Measurements from ENCODE around the gene DLG2. TPM values are rescaled to one million over a fixed set of nuclear protein-coding genes. Genes with fewer than 3 reads are reported as not detected.

Gene DLG2
- total RNA-seq, 4 donors from 2014 or later = 37.9 to 71.5 (median 44.9) TPM

DNA sequence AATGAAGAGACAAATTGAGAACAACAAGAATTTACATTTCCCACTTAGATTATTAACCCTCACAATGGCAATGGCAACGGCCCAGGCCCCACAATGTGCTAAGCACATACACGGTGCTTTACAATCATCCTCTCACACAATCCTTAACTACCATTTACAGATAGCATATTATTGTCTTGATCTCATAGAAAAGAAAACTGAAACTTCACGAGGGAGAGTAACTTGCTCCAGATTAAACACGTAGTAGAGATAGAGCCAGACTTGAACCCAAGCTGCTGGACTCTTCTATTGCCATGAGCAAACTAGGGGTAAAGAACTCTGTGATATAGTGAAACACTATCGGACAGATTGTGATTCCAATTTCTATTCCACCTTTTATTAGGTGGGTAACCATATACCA is 665.1 kb downstream of the DLG2 start:
- no peak for DNase-seq (ENCODE audit: low spot score in 2 of 2)
- WGBS = 88% methylated on average over 5 of the region's 5 CpGs
- TF ChIP-seq EP300 (IDR thresholded peaks at IDR 0.05) = no peak
- TF ChIP-seq POLR2AphosphoS5 (IDR thresholded peaks at IDR 0.05) = no peak
- TF ChIP-seq POLR2A (IDR thresholded peaks at IDR 0.05) = no peak
- TF ChIP-seq, protein P1, sequence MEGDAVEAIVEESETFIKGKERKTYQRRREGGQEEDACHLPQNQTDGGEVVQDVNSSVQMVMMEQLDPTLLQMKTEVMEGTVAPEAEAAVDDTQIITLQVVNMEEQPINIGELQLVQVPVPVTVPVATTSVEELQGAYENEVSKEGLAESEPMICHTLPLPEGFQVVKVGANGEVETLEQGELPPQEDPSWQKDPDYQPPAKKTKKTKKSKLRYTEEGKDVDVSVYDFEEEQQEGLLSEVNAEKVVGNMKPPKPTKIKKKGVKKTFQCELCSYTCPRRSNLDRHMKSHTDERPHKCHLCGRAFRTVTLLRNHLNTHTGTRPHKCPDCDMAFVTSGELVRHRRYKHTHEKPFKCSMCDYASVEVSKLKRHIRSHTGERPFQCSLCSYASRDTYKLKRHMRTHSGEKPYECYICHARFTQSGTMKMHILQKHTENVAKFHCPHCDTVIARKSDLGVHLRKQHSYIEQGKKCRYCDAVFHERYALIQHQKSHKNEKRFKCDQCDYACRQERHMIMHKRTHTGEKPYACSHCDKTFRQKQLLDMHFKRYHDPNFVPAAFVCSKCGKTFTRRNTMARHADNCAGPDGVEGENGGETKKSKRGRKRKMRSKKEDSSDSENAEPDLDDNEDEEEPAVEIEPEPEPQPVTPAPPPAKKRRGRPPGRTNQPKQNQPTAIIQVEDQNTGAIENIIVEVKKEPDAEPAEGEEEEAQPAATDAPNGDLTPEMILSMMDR (IDR thresholded peaks at IDR 0.05) = no peak
- Histone ChIP-seq H3K27ac (no peak overlapping the region), H3K27me3 (no peaks in the 10 kb centered on the region), H3K4me3 (no peak overlapping the region), H3K9me3 (no peaks in the 10 kb centered on the region), H3K36me3 (no peaks in the 10 kb centered on the region), H3K4me1 (no peaks in the 10 kb centered on the region)

DNA sequence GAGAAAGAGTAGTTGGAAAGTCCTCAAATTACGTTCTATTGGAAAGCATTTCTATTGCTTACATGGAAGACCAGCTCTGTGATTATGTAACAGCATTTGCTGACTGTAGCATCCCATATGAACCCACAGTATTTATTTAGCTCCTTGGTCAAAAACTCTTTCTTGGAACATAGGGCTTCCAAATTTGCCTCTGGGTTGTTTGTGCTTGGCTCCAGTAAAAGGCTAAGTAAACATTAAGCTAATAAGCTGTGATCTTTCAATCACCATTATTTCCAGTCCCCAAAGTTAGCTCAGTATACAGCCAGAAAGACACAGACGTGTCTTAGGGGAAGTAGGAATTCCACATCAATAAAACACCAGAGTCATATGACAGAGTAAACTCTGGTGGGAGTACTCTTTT is 668.8 kb downstream of the DLG2 start:
- no peaks in the 10 kb centered on the region for H3K36me3 ChIP-seq
- H3K4me1 ChIP-seq = no peaks in the 10 kb centered on the region
- H3K27me3 ChIP-seq = no peaks in the 10 kb centered on the region
- WGBS = 42% methylated on average over 2 of the region's 2 CpGs
- no peaks in the 10 kb centered on the region for H3K9me3 ChIP-seq
- TF ChIP-seq, protein P1 (IDR thresholded peaks at IDR 0.05) = no peak
- TF ChIP-seq POLR2A (IDR thresholded peaks at IDR 0.05) (no peak), POLR2AphosphoS5 (IDR thresholded peaks at IDR 0.05) (no peak), EP300 (IDR thresholded peaks at IDR 0.05) (no peak)
- no peak overlapping the region for H3K4me3 ChIP-seq
- no peak overlapping the region for H3K27ac ChIP-seq
- DNase-seq (ENCODE audit: low spot score in 2 of 2) = no peak

DNA sequence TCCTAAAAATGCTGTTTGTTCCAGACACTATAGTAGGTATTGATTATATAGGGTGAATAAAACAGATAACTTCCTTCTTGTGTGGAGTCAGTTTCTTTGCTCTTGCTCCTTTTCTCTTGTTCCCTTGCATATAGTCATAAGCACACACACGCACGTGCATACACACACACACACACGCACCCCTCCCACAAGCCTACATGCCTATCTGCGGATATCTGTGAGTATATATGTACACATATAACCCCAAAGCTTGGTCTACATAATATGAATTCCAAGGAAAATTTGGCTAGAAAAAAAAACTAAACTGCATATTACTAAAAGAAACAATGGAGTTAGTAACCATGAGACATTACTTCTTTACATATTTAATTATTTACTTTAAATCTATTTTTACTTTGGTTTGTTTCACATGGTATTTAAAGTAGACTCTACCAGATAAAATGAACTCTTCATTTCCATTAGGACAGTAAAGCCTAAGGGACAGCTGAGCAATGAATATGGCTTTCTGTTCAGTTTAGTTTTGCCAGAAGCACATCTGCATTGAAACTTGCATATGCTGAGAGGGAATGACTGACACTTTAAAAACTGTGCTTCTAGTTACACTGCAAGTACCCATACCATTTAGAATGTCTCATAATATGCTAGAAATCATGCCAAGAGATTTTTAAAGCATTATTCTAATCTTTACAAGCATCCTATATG is 676.4 kb downstream of the DLG2 start:
- no peaks in the 10 kb centered on the region for H3K36me3 ChIP-seq
- H3K4me1 ChIP-seq = no peaks in the 10 kb centered on the region
- no peak overlapping the region for H3K4me3 ChIP-seq
- H3K9me3 ChIP-seq = peaks cover 4% of the 10 kb centered on the region
- 80% methylated on average over 4 of the region's 4 CpGs for WGBS
- no peak for DNase-seq (ENCODE audit: low spot score in 2 of 2)
- H3K27me3 ChIP-seq = no peaks in the 10 kb centered on the region
- TF ChIP-seq, protein P1 (IDR thresholded peaks at IDR 0.05) = no peak
- TF ChIP-seq EP300 (IDR thresholded peaks at IDR 0.05) (no peak), POLR2A (IDR thresholded peaks at IDR 0.05) (no peak), POLR2AphosphoS5 (IDR thresholded peaks at IDR 0.05) (no peak)
- no peak overlapping the region for H3K27ac ChIP-seq

DNA sequence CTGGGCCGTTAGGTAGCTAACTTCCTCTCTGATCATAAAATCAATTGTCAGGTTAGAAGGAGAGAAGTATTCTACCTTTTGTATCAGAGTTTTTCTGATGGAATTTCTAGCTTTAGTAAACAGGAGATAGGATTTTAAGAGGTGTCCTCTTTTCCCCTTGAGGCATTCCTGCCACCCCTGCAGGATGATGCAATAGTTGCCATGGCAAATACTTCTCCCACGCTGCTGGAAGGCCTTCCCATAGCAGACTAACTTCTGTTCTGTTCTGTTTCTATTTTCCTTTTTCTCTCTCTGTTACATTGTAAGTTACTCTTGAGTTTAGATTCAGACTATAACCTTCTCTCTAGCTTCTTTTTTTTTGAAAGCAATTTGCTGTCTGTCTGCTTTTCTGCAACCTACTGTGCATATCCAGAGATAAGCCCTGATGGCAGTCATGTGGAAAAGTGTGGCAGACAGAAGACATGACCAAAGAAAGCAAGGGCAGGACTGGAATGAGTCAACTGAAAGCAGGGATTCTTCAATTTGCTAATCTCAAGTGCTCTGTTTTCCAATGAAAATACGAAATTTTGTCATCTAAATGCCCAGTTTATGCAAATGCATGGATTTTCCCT is 679.1 kb downstream of the DLG2 start:
- no peaks in the 10 kb centered on the region for H3K36me3 ChIP-seq
- TF ChIP-seq POLR2A (IDR thresholded peaks at IDR 0.05) (no peak), EP300 (IDR thresholded peaks at IDR 0.05) (no peak), POLR2AphosphoS5 (IDR thresholded peaks at IDR 0.05) (no peak)
- TF ChIP-seq, protein P1 (IDR thresholded peaks at IDR 0.05) = no peak
- 56% methylated on average over 3 of the region's 3 CpGs for WGBS
- H3K27ac ChIP-seq = no peak overlapping the region
- H3K4me1 ChIP-seq = no peaks in the 10 kb centered on the region
- no peaks in the 10 kb centered on the region for H3K27me3 ChIP-seq
- DNase-seq (ENCODE audit: low spot score in 2 of 2) = no peak
- H3K4me3 ChIP-seq = no peak overlapping the region
- peaks cover 17% of the 10 kb centered on the region for H3K9me3 ChIP-seq

DNA sequence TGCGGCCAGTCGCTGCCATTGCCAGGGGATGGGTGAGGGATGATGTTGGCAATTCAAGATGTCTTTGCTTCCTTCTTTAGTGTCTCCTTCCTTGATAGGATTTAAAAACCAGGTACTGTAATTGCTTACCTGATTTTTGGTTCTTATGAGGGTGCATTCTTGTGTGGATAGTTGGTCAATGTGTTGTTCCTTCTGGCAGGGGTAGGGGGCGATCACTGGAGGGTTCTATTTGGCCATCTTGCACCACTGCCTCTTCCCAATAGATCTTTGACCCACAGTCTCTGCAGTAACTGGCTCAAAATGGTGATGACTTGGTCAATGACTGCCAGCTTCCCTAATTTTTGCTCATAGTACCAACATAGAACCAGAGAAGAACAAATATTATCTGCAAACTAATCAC is 680.1 kb downstream of the DLG2 start:
- TF ChIP-seq, protein P1 (IDR thresholded peaks at IDR 0.05) = no peak
- TF ChIP-seq EP300 (IDR thresholded peaks at IDR 0.05) (no peak), POLR2AphosphoS5 (IDR thresholded peaks at IDR 0.05) (no peak), POLR2A (IDR thresholded peaks at IDR 0.05) (no peak)
- no peak for DNase-seq (ENCODE audit: low spot score in 2 of 2)
- Histone ChIP-seq H3K9me3 (peaks cover 17% of the 10 kb centered on the region), H3K36me3 (no peaks in the 10 kb centered on the region), H3K4me3 (no peak overlapping the region), H3K27me3 (no peaks in the 10 kb centered on the region), H3K4me1 (no peaks in the 10 kb centered on the region), H3K27ac (no peak overlapping the region)
- 91% methylated on average over 3 of the region's 3 CpGs for WGBS

Data from suprapubic skin (tissue), 4 donors.